ENCODE measurements around the gene ANKS1B.

ANKS1B gene

GRCh38 chr12:99027461-99027860 is 957.3 kb downstream of the ANKS1B start:
- no peak for DNase-seq (ENCODE audit: low read depth in 2 of 2, low spot score in 1 of 2)

- DNase-seq (ENCODE audit: low read depth in 2 of 2, low spot score in 1 of 2): no peak
Observed at GRCh38 chr12:99027055-99027393, 957.7 kb downstream of the ANKS1B start.

GRCh38 chr12:99026332-99027054 is 958.2 kb downstream of the ANKS1B start:
- no peak for DNase-seq (ENCODE audit: low read depth in 2 of 2, low spot score in 1 of 2)

GRCh38 chr12:99024870-99025269 is 959.9 kb downstream of the ANKS1B start:
- DNase-seq (ENCODE audit: low read depth in 2 of 2, low spot score in 1 of 2): no peak

GRCh38 chr12:99024191-99024590 is 960.5 kb downstream of the ANKS1B start:
- no peak for DNase-seq (ENCODE audit: low read depth in 2 of 2, low spot score in 1 of 2)

- DNase-seq (ENCODE audit: low read depth in 2 of 2, low spot score in 1 of 2): no peak
Observed at GRCh38 chr12:99020871-99021270, 963.9 kb downstream of the ANKS1B start.

- no peak for DNase-seq (ENCODE audit: low read depth in 2 of 2, low spot score in 1 of 2)
Observed at GRCh38 chr12:99019798-99020197, 964.9 kb downstream of the ANKS1B start.

GRCh38 chr12:99017971-99018370 is 966.8 kb downstream of the ANKS1B start:
- no peak for DNase-seq (ENCODE audit: low read depth in 2 of 2, low spot score in 1 of 2)

GRCh38 chr12:99009654-99010296 is 975.0 kb downstream of the ANKS1B start:
- DNase-seq (ENCODE audit: low read depth in 2 of 2, low spot score in 1 of 2): no peak

GRCh38 chr12:99005601-99006000 is 979.1 kb downstream of the ANKS1B start:
- no peak for DNase-seq (ENCODE audit: low read depth in 2 of 2, low spot score in 1 of 2)

GRCh38 chr12:99004799-99005466 is 979.8 kb downstream of the ANKS1B start:
- no peak for DNase-seq (ENCODE audit: low read depth in 2 of 2, low spot score in 1 of 2)

GRCh38 chr12:99002731-99003130 is 982.0 kb downstream of the ANKS1B start:
- DNase-seq (ENCODE audit: low read depth in 2 of 2, low spot score in 1 of 2): no peak

- DNase-seq (ENCODE audit: low read depth in 2 of 2, low spot score in 1 of 2): no peak
Observed at GRCh38 chr12:99002156-99002555, 982.6 kb downstream of the ANKS1B start.

GRCh38 chr12:98999559-98999958 is 985.2 kb downstream of the ANKS1B start:
- DNase-seq (ENCODE audit: low read depth in 2 of 2, low spot score in 1 of 2): no peak

- no peak for DNase-seq (ENCODE audit: low read depth in 2 of 2, low spot score in 1 of 2)
Observed at GRCh38 chr12:98998697-98999299, 985.9 kb downstream of the ANKS1B start.

GRCh38 chr12:98997899-98998298 is 986.8 kb downstream of the ANKS1B start:
- no peak for DNase-seq (ENCODE audit: low read depth in 2 of 2, low spot score in 1 of 2)

- no peak for DNase-seq (ENCODE audit: low read depth in 2 of 2, low spot score in 1 of 2)
Observed at GRCh38 chr12:98990648-98991047, 994.1 kb downstream of the ANKS1B start.

- DNase-seq (ENCODE audit: low read depth in 2 of 2, low spot score in 1 of 2): no peak
Observed at GRCh38 chr12:98985156-98985555, 999.6 kb downstream of the ANKS1B start.

GRCh38 chr12:98983647-98984046 is 1001.1 kb downstream of the ANKS1B start:
- no peak for DNase-seq (ENCODE audit: low read depth in 2 of 2, low spot score in 1 of 2)

- DNase-seq (ENCODE audit: low read depth in 2 of 2, low spot score in 1 of 2): no peak
Observed at GRCh38 chr12:98980508-98980907, 1004.2 kb downstream of the ANKS1B start.

- DNase-seq (ENCODE audit: low read depth in 2 of 2, low spot score in 1 of 2): no peak
Observed at GRCh38 chr12:98977186-98977585, 1007.5 kb downstream of the ANKS1B start.

- no peak for DNase-seq (ENCODE audit: low read depth in 2 of 2, low spot score in 1 of 2)
Observed at GRCh38 chr12:98974767-98975381, 1009.9 kb downstream of the ANKS1B start.
